B cell (primary cell): ENCODE results near the gene TTPAL. TPM values are rescaled to one million over a fixed set of nuclear protein-coding genes. Genes with fewer than 3 reads are reported as not detected.

Experiments
- ATAC-seq: fragments of 200-7000 bp; cut with Tn5 transposase; one replicate; pipeline ENCODE4 v1.10.0; 2021; ENCODE audit warnings: low read depth, mild to moderate bottlenecking, moderate number of reproducible peaks, moderate library complexity
- CTCF ChIA-PET: fragments of 350-600 bp; sonication (Branson Sonifier 250); formaldehyde crosslinking; loops from one replicate; lab custom pipeline; 2021; ENCODE audit warnings: antibody characterized with exemption, inconsistent platforms; lab: Charles Lee
- POLR2A ChIA-PET: fragments of 350-600 bp; sonication (Branson Sonifier 250); formaldehyde crosslinking; loops from one replicate; lab custom pipeline; 2021; ENCODE audit warnings: antibody characterized with exemption; lab: Charles Lee
- DNase-seq: peaks from one replicate; pipeline ENCODE4 v3.0.0; 2013
- H2AFZ ChIP-seq: 2 replicates; pipeline ENCODE4 v1.6.1; 2012; ENCODE audit warnings: mild to moderate bottlenecking, low read depth, low read length; ENCODE audit not compliant: insufficient read depth, poor library complexity, severe bottlenecking
- H3K27ac ChIP-seq, 2 donors: 1 replicate in 1 of 2; 2 replicates in 1 of 2; pipeline ENCODE4 v1.5.1; 2012 to 2013; ENCODE audit warnings: low read length in 2 of 2, mild to moderate bottlenecking in 2 of 2, moderate library complexity in 1 of 2
- H3K27me3 ChIP-seq, 4 experiments: fragments of 200-600 bp in 1 of 4; sonication (generic) in 1 of 4; replicated peaks in 1 of 4; 1 replicate in 2 of 4; 2 replicates in 2 of 4; pipeline versions ENCODE4 v1.6.1 to v1.7.0; 2013 to 2016; ENCODE audit warnings: low read length in 3 of 4, mild to moderate bottlenecking in 2 of 4, mixed read lengths in 1 of 4, moderate library complexity in 1 of 4; ENCODE audit not compliant: insufficient read depth in 4 of 4, control insufficient read depth in 3 of 4; ENCODE audit errors: control extremely low read depth in 1 of 4
- H3K36me3 ChIP-seq, 2 experiments: replicated peaks in 1 of 2; 1 replicate in 1 of 2; 2 replicates in 1 of 2; pipeline versions ENCODE4 v1.6.1 to v1.7.1; 2013; ENCODE audit warnings: low read length in 1 of 2; ENCODE audit not compliant: insufficient read depth in 2 of 2, control insufficient read depth in 1 of 2; ENCODE audit errors: control extremely low read depth in 1 of 2, extremely low read depth in 1 of 2
- H3K4me1 ChIP-seq, 2 donors: fragments of 200-600 bp in 1 of 2; sonication (generic) in 1 of 2; 1 replicate in 1 of 2; 2 replicates in 1 of 2; pipeline versions ENCODE4 v1.5.1 to v1.6.1; 2013 to 2017; ENCODE audit warnings: low read length in 2 of 2; ENCODE audit not compliant: control insufficient read depth in 2 of 2, insufficient read depth in 2 of 2
- H3K4me2 ChIP-seq: replicated peaks from 2 replicates; pipeline ENCODE3; 2012; ENCODE audit warnings: mild to moderate bottlenecking, low read depth, low read length; ENCODE audit not compliant: poor library complexity, severe bottlenecking
- H3K4me3 ChIP-seq, 5 experiments: fragments of 200-600 bp in 1 of 5; sonication (generic) in 1 of 5; 1 replicate in 3 of 5; 2 replicates in 2 of 5; pipeline versions ENCODE4 v1.5.1 to v1.7.0; 2011 to 2016; ENCODE audit warnings: low read length in 4 of 5, mild to moderate bottlenecking in 4 of 5, low read depth in 2 of 5, control low read depth in 1 of 5, moderate library complexity in 1 of 5; ENCODE audit not compliant: insufficient read depth in 1 of 5; ENCODE audit errors: control extremely low read depth in 1 of 5, extremely low read depth in 1 of 5
- H3K79me2 ChIP-seq: fragments of 200-600 bp; sonication (generic); one replicate; pipeline ENCODE4 v1.6.0; 2016; ENCODE audit warnings: low read length; ENCODE audit not compliant: control insufficient read depth, insufficient read depth
- H3K9ac ChIP-seq: fragments of 200-600 bp; sonication (generic); 2 replicates; pipeline ENCODE4 v1.6.1; 2017; ENCODE audit warnings: mild to moderate bottlenecking, low read length, moderate library complexity
- H3K9me3 ChIP-seq, 3 donors: one replicate each; pipeline versions ENCODE4 v1.6.1 to v1.7.1; 2013; ENCODE audit warnings: low read length in 2 of 3; ENCODE audit not compliant: control insufficient read depth in 2 of 3, insufficient read depth in 1 of 3; ENCODE audit errors: control extremely low read depth in 1 of 3
- H4K20me1 ChIP-seq: 2 replicates; pipeline ENCODE4 v1.6.0; 2012; ENCODE audit warnings: mild to moderate bottlenecking, low read length; ENCODE audit not compliant: insufficient read depth, control insufficient read depth, poor library complexity, severe bottlenecking
- H3K27ac Mint-ChIP-seq: one replicate; pipeline ENCODE4 v1.8.0; 2021; ENCODE audit warnings: mixed read lengths
- H3K27me3 Mint-ChIP-seq: one replicate; pipeline ENCODE4 v1.8.0; 2021; ENCODE audit warnings: mixed read lengths
- H3K4me1 Mint-ChIP-seq: one replicate; pipeline ENCODE4 v1.8.0; 2021; ENCODE audit warnings: mixed read lengths
- H3K4me3 Mint-ChIP-seq: one replicate; pipeline ENCODE4 v1.8.0; 2021; ENCODE audit warnings: mixed read lengths
- H3K9me3 Mint-ChIP-seq: one replicate; pipeline ENCODE4 v1.8.0; 2022; ENCODE audit warnings: mixed read lengths; ENCODE audit not compliant: insufficient read depth
- EZH2 ChIP-seq: IDR thresholded peaks from 2 replicates; pipeline ENCODE4 v1.6.1; 2012; ENCODE audit warnings: borderline replicate concordance, low read depth, mild to moderate bottlenecking, moderate library complexity, low read length; ENCODE audit not compliant: insufficient read depth, poor library complexity, severe bottlenecking
- WGBS: methylation state at CpG from one replicate; pipeline ENCODE4 v1.1.5; 2013; ENCODE audit warnings: missing lambda C conversion rate; ENCODE audit not compliant: insufficient coverage; 5-methylcytosine and 5-hydroxymethylcytosine counted together
- intact Hi-C: fragments of 100-400 bp; cut with micrococcal nuclease; formaldehyde crosslinking; loops from one replicate; pipeline ENCODE4 v1.10.0; 2022
- polyA plus RNA-seq: library from polyadenylated mRNA; depleted of rRNA; stranded (reverse); fragments of >200 nt; gene quantifications from 2 replicates; pipeline ENCODE4 v1.2.3, GENCODE V29; 2012
- total RNA-seq, 2 donors: library from RNA; stranded (reverse); fragments of 120-200 nt in 1 of 2; gene quantifications; 1 replicate in 1 of 2; 2 replicates in 1 of 2; pipeline versions ENCODE4 v1.2.3 to v1.2.4, GENCODE V29; 2013 to 2022
- TF ChIP-seq, protein P1 (sequence below): fragments of 200-600 bp; IDR thresholded peaks from one replicate; pipeline ENCODE4 v1.8.0; 2022; ENCODE audit warnings: antibody characterized with exemption, mild to moderate bottlenecking

Gene TTPAL
- total and polyA plus RNA-seq, 2 donors (not counting 1 experiment from before 2014, with no cell fraction given): 4.0 to 26.8 TPM

DNA sequence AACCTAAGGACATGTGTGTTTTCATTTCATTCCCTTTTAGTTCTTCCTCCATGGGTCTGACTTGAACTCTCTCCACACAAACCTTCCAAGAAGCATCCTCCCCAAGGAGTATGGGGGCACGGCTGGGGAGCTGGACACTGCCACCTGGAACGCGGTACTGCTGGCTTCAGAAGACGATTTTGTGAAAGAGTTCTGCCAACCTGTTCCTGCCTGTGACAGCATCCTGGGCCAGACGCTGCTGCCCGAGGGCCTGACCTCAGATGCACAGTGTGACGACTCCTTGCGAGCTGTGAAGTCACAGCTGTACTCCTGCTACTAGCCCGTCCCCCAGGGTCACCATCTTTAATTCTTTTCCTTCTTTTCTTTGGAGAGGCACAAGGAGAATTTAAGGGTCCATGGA, 13.5 kb downstream of the TTPAL start:
- no peak for ATAC-seq
- WGBS: 96% methylated on average over 9 of the region's 9 CpGs
- Histone ChIP-seq H2AFZ (no peak overlapping the region), H3K9me3 (no peaks in the 10 kb centered on the region), H3K9ac (no peak overlapping the region), H4K20me1 (no peaks in the 10 kb centered on the region), H3K79me2 (no peaks in the 10 kb centered on the region), H3K4me3 (no peak overlapping the region), H3K27me3 (no peaks in the 10 kb centered on the region), H3K4me2 (no peak overlapping the region), H3K36me3 (peaks cover 4 to 65% of the 10 kb centered on the region in 2 experiments), H3K4me1 (no peaks in the 10 kb centered on the region), H3K27ac (no peak overlapping the region)
- Mint-ChIP-seq H3K9me3 (no peaks in the 10 kb centered on the region), H3K4me3 (no peak overlapping the region), H3K27me3 (no peaks in the 10 kb centered on the region), H3K27ac (no peak overlapping the region), H3K4me1 (peaks cover 2% of the 10 kb centered on the region)
- ChIA-PET POLR2A (no interaction called here), CTCF (no interaction called here)
- DNase-seq: no peak
- intact Hi-C loops: no loop called here
- TF ChIP-seq, protein P1, sequence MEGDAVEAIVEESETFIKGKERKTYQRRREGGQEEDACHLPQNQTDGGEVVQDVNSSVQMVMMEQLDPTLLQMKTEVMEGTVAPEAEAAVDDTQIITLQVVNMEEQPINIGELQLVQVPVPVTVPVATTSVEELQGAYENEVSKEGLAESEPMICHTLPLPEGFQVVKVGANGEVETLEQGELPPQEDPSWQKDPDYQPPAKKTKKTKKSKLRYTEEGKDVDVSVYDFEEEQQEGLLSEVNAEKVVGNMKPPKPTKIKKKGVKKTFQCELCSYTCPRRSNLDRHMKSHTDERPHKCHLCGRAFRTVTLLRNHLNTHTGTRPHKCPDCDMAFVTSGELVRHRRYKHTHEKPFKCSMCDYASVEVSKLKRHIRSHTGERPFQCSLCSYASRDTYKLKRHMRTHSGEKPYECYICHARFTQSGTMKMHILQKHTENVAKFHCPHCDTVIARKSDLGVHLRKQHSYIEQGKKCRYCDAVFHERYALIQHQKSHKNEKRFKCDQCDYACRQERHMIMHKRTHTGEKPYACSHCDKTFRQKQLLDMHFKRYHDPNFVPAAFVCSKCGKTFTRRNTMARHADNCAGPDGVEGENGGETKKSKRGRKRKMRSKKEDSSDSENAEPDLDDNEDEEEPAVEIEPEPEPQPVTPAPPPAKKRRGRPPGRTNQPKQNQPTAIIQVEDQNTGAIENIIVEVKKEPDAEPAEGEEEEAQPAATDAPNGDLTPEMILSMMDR: no peak
- TF ChIP-seq EZH2: no peak

DNA sequence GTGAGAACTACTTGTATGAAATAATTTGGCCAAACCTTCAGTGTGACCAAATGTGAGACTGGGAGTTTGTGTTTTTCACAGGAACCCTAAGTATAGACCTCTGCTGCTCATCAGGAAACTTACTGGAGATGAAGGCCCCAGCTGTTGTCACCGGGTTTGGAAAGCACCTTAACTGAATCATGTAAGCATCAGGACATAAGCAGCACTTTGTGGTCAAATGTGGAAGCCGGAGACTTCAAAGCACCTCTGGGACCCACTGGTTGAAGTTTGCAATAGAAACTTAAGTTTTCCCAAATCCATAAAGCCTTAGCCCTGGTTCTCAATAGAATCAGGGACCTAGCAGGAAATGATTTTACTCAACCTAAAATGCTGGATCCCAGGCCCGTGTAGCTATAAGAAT, 14.3 kb downstream of the TTPAL start:
- peaks cover 6 to 70% of the 10 kb centered on the region in 2 experiments for H3K36me3 ChIP-seq
- Mint-ChIP-seq H3K27me3 (no peaks in the 10 kb centered on the region), H3K4me3 (no peak overlapping the region), H3K4me1 (peaks cover 2% of the 10 kb centered on the region), H3K9me3 (no peaks in the 10 kb centered on the region), H3K27ac (no peak overlapping the region)
- H2AFZ ChIP-seq: no peak overlapping the region
- no peak overlapping the region for H3K9ac ChIP-seq
- intact Hi-C loops: no loop called here
- ChIA-PET POLR2A (no interaction called here), CTCF (no interaction called here)
- DNase-seq (no peak), ATAC-seq (no peak)
- no peaks in the 10 kb centered on the region for H3K9me3 ChIP-seq
- no peaks in the 10 kb centered on the region for H3K79me2 ChIP-seq
- H3K27me3 ChIP-seq: no peaks in the 10 kb centered on the region
- WGBS: 73% methylated on average over 2 of the region's 3 CpGs
- no peaks in the 10 kb centered on the region for H3K4me1 ChIP-seq
- no peak overlapping the region for H3K4me2 ChIP-seq
- H4K20me1 ChIP-seq: no peaks in the 10 kb centered on the region
- TF ChIP-seq EZH2: no peak
- TF ChIP-seq, protein P1: no peak
- H3K4me3 ChIP-seq: no peak overlapping the region
- H3K27ac ChIP-seq: no peak overlapping the region
